IMR-90 (cell line): ENCODE measurements around the gene COTL1. TPM values are rescaled to one million over a fixed set of nuclear protein-coding genes. Genes with fewer than 3 reads are reported as not detected.

Experiments used
- ATAC-seq: fragments of 200-7000 bp; cut with Tn5 transposase; 2 replicates; pipeline ENCODE4 v1.9.1; 2020; ENCODE audit warnings: low read depth, mild to moderate bottlenecking, moderate library complexity
- BruUV-seq: library from RNA; stranded (reverse); fragments of 400-500 nt; replicated peaks from 2 replicates; lab custom pipeline; 2021; lab: Mats Ljungman, UMichigan
- CTCF ChIA-PET: fragments of 300-600 bp; formaldehyde crosslinking; extraction: SDS; loops from one replicate; lab custom pipeline; 2021; ENCODE audit warnings: antibody characterized with exemption; lab: Yijun Ruan, JAX
- POLR2A ChIA-PET: fragments of 300-600 bp; sonication (Branson Sonifier 250); formaldehyde crosslinking; loops from one replicate; lab custom pipeline; 2022; ENCODE audit warnings: antibody characterized with exemption; ENCODE audit not compliant: unreplicated experiment; lab: Charles Lee
- DNase-seq: peaks from one replicate; pipeline ENCODE4 v3.0.0; 2013
- H2AFZ ChIP-seq: replicated peaks from 2 replicates; pipeline ENCODE3; 2013; ENCODE audit warnings: low read length, mild to moderate bottlenecking; ENCODE audit not compliant: poor library complexity
- H2AK5ac ChIP-seq: 2 replicates; pipeline ENCODE4 v1.6.1; 2013; ENCODE audit warnings: low read depth, low read length, inconsistent platforms
- H2AK9ac ChIP-seq: replicated peaks from 2 replicates; pipeline ENCODE3; 2013; ENCODE audit warnings: mild to moderate bottlenecking, low read depth, low read length, moderate library complexity; ENCODE audit not compliant: poor library complexity
- H2BK120ac ChIP-seq: 2 replicates; pipeline ENCODE4 v1.6.1; 2013; ENCODE audit warnings: low read depth, low read length, inconsistent platforms
- H2BK15ac ChIP-seq: 3 replicates; pipeline ENCODE4 v1.6.1; 2013; ENCODE audit warnings: low read depth, low read length, inconsistent platforms
- H2BK20ac ChIP-seq: 2 replicates; pipeline ENCODE4 v1.6.1; 2013; ENCODE audit warnings: low read depth, mild to moderate bottlenecking, inconsistent platforms, low read length, moderate library complexity
- H2BK5ac ChIP-seq: 2 replicates; pipeline ENCODE4 v1.6.1; 2013; ENCODE audit warnings: mild to moderate bottlenecking, low read depth, low read length, inconsistent platforms; ENCODE audit not compliant: poor library complexity, severe bottlenecking
- H3K14ac ChIP-seq: replicated peaks from 2 replicates; pipeline ENCODE4 v1.6.1; 2013; ENCODE audit warnings: low read depth, low read length, inconsistent platforms
- H3K18ac ChIP-seq: 2 replicates; pipeline ENCODE4 v1.6.1; 2013; ENCODE audit warnings: low read depth, low read length, control low read depth
- H3K23ac ChIP-seq: 2 replicates; pipeline ENCODE4 v1.6.1; 2013; ENCODE audit warnings: low read depth, low read length, inconsistent platforms
- H3K27ac ChIP-seq: 2 replicates; pipeline ENCODE4 v1.5.1; 2013; ENCODE audit warnings: mild to moderate bottlenecking, control low read depth, low read length; ENCODE audit not compliant: insufficient read depth
- H3K27me3 ChIP-seq: 2 replicates; pipeline ENCODE4 v1.6.1; 2013; ENCODE audit warnings: low read length; ENCODE audit not compliant: control insufficient read depth, insufficient read depth
- H3K36me3 ChIP-seq: 2 replicates; pipeline ENCODE4 v1.6.1; 2013; ENCODE audit warnings: low read length, mixed read lengths; ENCODE audit not compliant: control insufficient read depth, insufficient read depth
- H3K4ac ChIP-seq: 2 replicates; pipeline ENCODE4 v1.6.1; 2013; ENCODE audit warnings: low read depth, low read length, inconsistent platforms
- H3K4me1 ChIP-seq: 2 replicates; pipeline ENCODE4 v1.6.1; 2013; ENCODE audit warnings: low read length, mixed read lengths; ENCODE audit not compliant: control insufficient read depth, insufficient read depth
- H3K4me2 ChIP-seq: 2 replicates; pipeline ENCODE4 v1.6.1; 2013; ENCODE audit warnings: low read depth, mild to moderate bottlenecking, control low read depth, low read length, moderate library complexity
- H3K4me3 ChIP-seq: 2 replicates; pipeline ENCODE4 v1.5.1; 2013; ENCODE audit warnings: low read depth, mild to moderate bottlenecking, control low read depth, low read length, moderate library complexity; ENCODE audit not compliant: insufficient read depth
- H3K56ac ChIP-seq: 2 replicates; pipeline ENCODE4 v1.6.1; 2013; ENCODE audit warnings: low read length, inconsistent platforms; ENCODE audit not compliant: insufficient read depth; ENCODE audit errors: extremely low read depth
- H3K79me1 ChIP-seq, 2 experiments: 2 replicates each; pipeline ENCODE4 v1.6.1; 2013; ENCODE audit warnings: low read length in 2 of 2, inconsistent platforms in 1 of 2, low read depth in 1 of 2
- H3K9ac ChIP-seq: 2 replicates; pipeline ENCODE4 v1.6.1; 2013; ENCODE audit warnings: low read depth, low read length, control low read depth
- H3K9me1 ChIP-seq: 2 replicates; pipeline ENCODE4 v1.6.1; 2013; ENCODE audit warnings: low read length, inconsistent platforms; ENCODE audit not compliant: insufficient read depth
- H3K9me3 ChIP-seq: 2 replicates; pipeline ENCODE4 v1.6.1; 2013; ENCODE audit warnings: low read length; ENCODE audit not compliant: control insufficient read depth, insufficient read depth
- H4K20me1 ChIP-seq: 2 replicates; pipeline ENCODE4 v1.6.1; 2013; ENCODE audit warnings: low read length, inconsistent platforms; ENCODE audit not compliant: insufficient read depth
- H4K5ac ChIP-seq: 2 replicates; pipeline ENCODE4 v1.6.1; 2013; ENCODE audit warnings: mild to moderate bottlenecking, low read depth, low read length, control low read depth
- H4K8ac ChIP-seq, 2 experiments: 2 replicates each; pipeline ENCODE4 v1.6.1; 2013; ENCODE audit warnings: low read depth in 2 of 2, low read length in 2 of 2, control low read depth in 1 of 2, inconsistent platforms in 1 of 2
- H4K91ac ChIP-seq: 2 replicates; pipeline ENCODE4 v1.6.1; 2013; ENCODE audit warnings: low read depth, low read length, inconsistent platforms; ENCODE audit not compliant: insufficient read depth
- ELK1 ChIP-seq: fragments of 150-350 bp; IDR thresholded peaks from 2 replicates; pipeline ENCODE4 v1.6.1; 2016; ENCODE audit warnings: low read depth, mild to moderate bottlenecking, low read length, moderate library complexity, borderline replicate concordance
- NFE2L2 ChIP-seq: fragments of 150-350 bp; IDR thresholded peaks from 2 replicates; pipeline ENCODE4 v1.6.1; 2016; ENCODE audit warnings: low read depth, mild to moderate bottlenecking, low read length
- WGBS, 2 experiments: methylation state at CpG; one replicate each; pipeline versions ENCODE4 v1.1.5 to v1.1.7; 2013; ENCODE audit warnings: missing lambda C conversion rate in 2 of 2; ENCODE audit not compliant: insufficient read length in 1 of 2; ENCODE audit errors: extremely low coverage in 2 of 2; 5-methylcytosine and 5-hydroxymethylcytosine counted together
- dilution Hi-C: fragments of 300-500 bp; cut with HindIII; formaldehyde crosslinking; loops from one replicate; pipeline ENCODE4 v1.14.3; 2018; ENCODE audit warnings: low sequenced_read_pairs; ENCODE audit not compliant: unreplicated experiment
- in situ Hi-C: fragments of 300-500 bp; cut with MboI; formaldehyde crosslinking; loops from 3 replicates; pipeline ENCODE4 v1.14.3; 2019; ENCODE audit warnings: low sequenced_read_pairs, inconsistent platforms, mixed read lengths
- intact Hi-C: fragments of 100-400 bp; cut with micrococcal nuclease; formaldehyde crosslinking; loops from 2 replicates; pipeline ENCODE4 v1.10.0; 2022
- polyA plus RNA-seq, 3 experiments: library from polyadenylated mRNA; depleted of rRNA; stranded (reverse); fragments of >200 nt; gene quantifications; 2 replicates each; pipeline ENCODE4 v1.2.3, GENCODE V29; 2012; ENCODE audit warnings: low replicate concordance in 1 of 3
- total RNA-seq: library from RNA; depleted of rRNA; stranded (reverse); fragments of >200 nt; gene quantifications from 2 replicates; pipeline ENCODE4 v1.2.3, GENCODE V29; 2012

The COTL1 gene
- total and polyA plus RNA-seq, 2 of the 4 experiments (the other 2 are of a cell fraction), result 144 to 258 TPM

GRCh38 chr16:84588991-84589390, 28.9 kb downstream of the COTL1 start:
- no TSS peak for BruUV-seq
- no peak overlapping the region for H2BK120ac ChIP-seq
- H3K79me1 ChIP-seq, result peaks cover 41 to 91% of the 10 kb centered on the region in 2 experiments
- no peak overlapping the region for H2BK5ac ChIP-seq
- ChIA-PET POLR2A (no interaction called here), CTCF (no interaction called here)
- in situ Hi-C loops, result no loop called here
- peaks cover 42% of the 10 kb centered on the region for H3K9me1 ChIP-seq
- H2AK5ac ChIP-seq, result no peak overlapping the region
- no peak overlapping the region for H4K5ac ChIP-seq
- ATAC-seq (no peak), DNase-seq (no peak)
- H4K8ac ChIP-seq, result no peak overlapping the region
- H4K91ac ChIP-seq, result no peak overlapping the region
- no peak overlapping the region for H3K56ac ChIP-seq
- no peak overlapping the region for H3K4me2 ChIP-seq
- no CpG with 5 or more reads among the region's 8 CpGs for WGBS, 2 experiments
- H3K4ac ChIP-seq, result no peak overlapping the region
- no peak overlapping the region for H2AK9ac ChIP-seq
- H3K23ac ChIP-seq, result no peak overlapping the region
- no peak overlapping the region for H3K14ac ChIP-seq
- H3K27me3 ChIP-seq, result no peaks in the 10 kb centered on the region
- H3K9ac ChIP-seq, result no peak overlapping the region
- H2BK15ac ChIP-seq, result no peak overlapping the region
- no peak overlapping the region for H3K18ac ChIP-seq
- dilution Hi-C loops, result no loop called here
- no peak overlapping the region for H2AFZ ChIP-seq
- H3K27ac ChIP-seq, result no peak overlapping the region
- TF ChIP-seq NFE2L2 (no peak), ELK1 (no peak)
- no peaks in the 10 kb centered on the region for H3K9me3 ChIP-seq
- peaks cover 84% of the 10 kb centered on the region for H4K20me1 ChIP-seq
- H3K4me3 ChIP-seq, result no peak overlapping the region
- H3K36me3 ChIP-seq, result peaks cover 50% of the 10 kb centered on the region
- intact Hi-C loops, result no loop called here
- no peaks in the 10 kb centered on the region; the same call in 1 of the 2 replicates for H3K4me1 ChIP-seq
- no peak overlapping the region for H2BK20ac ChIP-seq
